WTC11 (cell line): Measurements from ENCODE around the gene PSKH1. TPM values are rescaled to one million over a fixed set of nuclear protein-coding genes. Genes with fewer than 3 reads are reported as not detected.

Experiments
- ATAC-seq: fragments of 200-7000 bp; cut with Tn5 transposase; 2 replicates; pipeline ENCODE4 v1.10.0; 2021; ENCODE audit warnings: mild to moderate bottlenecking, moderate library complexity
- CTCF ChIA-PET: fragments of 300-600 bp; sonication (Branson Sonifier 250); formaldehyde crosslinking; loops from one replicate; lab custom pipeline; 2021; ENCODE audit warnings: antibody characterized with exemption; lab: Charles Lee
- POLR2A ChIA-PET: fragments of 350-600 bp; sonication (Branson Sonifier 250); formaldehyde crosslinking; loops from one replicate; lab custom pipeline; 2021; ENCODE audit warnings: antibody characterized with exemption; lab: Charles Lee
- DNase-seq: peaks from one replicate; pipeline ENCODE4 v3.0.0; 2021; ENCODE audit warnings: low spot score
- H3K27ac Mint-ChIP-seq: 2 replicates; pipeline ENCODE4 v1.8.0; 2021; ENCODE audit warnings: mixed read lengths
- H3K27me3 Mint-ChIP-seq: 2 replicates; pipeline ENCODE4 v1.8.0; 2021; ENCODE audit warnings: low read depth, mild to moderate bottlenecking, moderate library complexity, mixed read lengths
- H3K36me3 Mint-ChIP-seq: 2 replicates; pipeline ENCODE4 v1.8.0; 2021; ENCODE audit warnings: mixed read lengths
- H3K4me1 Mint-ChIP-seq: 2 replicates; pipeline ENCODE4 v1.8.0; 2022; ENCODE audit warnings: mixed read lengths
- H3K4me3 Mint-ChIP-seq: 2 replicates; pipeline ENCODE4 v1.8.0; 2021; ENCODE audit warnings: mild to moderate bottlenecking, moderate library complexity, mixed read lengths
- H3K9me3 Mint-ChIP-seq: 2 replicates; pipeline ENCODE4 v1.8.0; 2021; ENCODE audit warnings: mixed read lengths
- ATF1 ChIP-seq: sonication (generic); formaldehyde crosslinking; IDR thresholded peaks from 2 replicates; pipeline ENCODE4 v1.8.1; 2023; ENCODE audit warnings: mild to moderate bottlenecking, moderate library complexity, missing genetic modification reagents
- CTCF ChIP-seq: fragments of 200-600 bp; IDR thresholded peaks from 2 replicates; pipeline ENCODE4 v1.8.0; 2022; ENCODE audit warnings: antibody characterized with exemption
- ELF4 ChIP-seq: sonication (generic); formaldehyde crosslinking; IDR thresholded peaks from 2 replicates; pipeline ENCODE4 v1.8.1; 2022; ENCODE audit warnings: low read depth, mild to moderate bottlenecking, moderate library complexity, missing genetic modification reagents
- GTF2I ChIP-seq: fragments of 250-450 bp; sonication (Bioruptor Pico); conservative IDR thresholded peaks from 2 replicates; pipeline ENCODE4 v1.4.0; 2021; ENCODE audit warnings: mild to moderate bottlenecking
- JAZF1 ChIP-seq: fragments of 250-450 bp; sonication (Bioruptor Pico); IDR thresholded peaks from 2 replicates; pipeline ENCODE4 v1.9.0; 2021; ENCODE audit warnings: moderate library complexity, mild to moderate bottlenecking, inconsistent platforms
- OVOL2 ChIP-seq: fragments of 250-450 bp; sonication (Bioruptor Pico); IDR thresholded peaks from 2 replicates; pipeline ENCODE4 v1.9.0; 2021; ENCODE audit warnings: mild to moderate bottlenecking, borderline replicate concordance
- PRRX2 ChIP-seq: fragments of 250-450 bp; sonication (Bioruptor Pico); IDR thresholded peaks from 2 replicates; pipeline ENCODE4 v1.8.0; 2021; ENCODE audit warnings: mild to moderate bottlenecking
- TCF7 ChIP-seq: sonication (generic); formaldehyde crosslinking; IDR thresholded peaks from 2 replicates; pipeline ENCODE4 v1.8.0; 2022; ENCODE audit warnings: mild to moderate bottlenecking, low read depth, missing genetic modification reagents, moderate library complexity
- TEAD1 ChIP-seq: sonication (generic); formaldehyde crosslinking; IDR thresholded peaks from 2 replicates; pipeline ENCODE4 v1.8.0; 2022; ENCODE audit warnings: mild to moderate bottlenecking, missing genetic modification reagents
- USF1 ChIP-seq: sonication (generic); formaldehyde crosslinking; IDR thresholded peaks from 2 replicates; pipeline ENCODE4 v1.8.0; 2022; ENCODE audit warnings: mild to moderate bottlenecking, missing genetic modification reagents
- ZBTB21 ChIP-seq: sonication (generic); formaldehyde crosslinking; IDR thresholded peaks from 2 replicates; pipeline ENCODE4 v1.8.1; 2023; ENCODE audit warnings: mild to moderate bottlenecking, missing genetic modification reagents, borderline replicate concordance
- ZNF138 ChIP-seq: sonication (generic); formaldehyde crosslinking; conservative IDR thresholded peaks from 2 replicates; pipeline ENCODE4 v1.8.1; 2022; ENCODE audit warnings: mild to moderate bottlenecking, moderate library complexity, missing genetic modification reagents
- ZNF423 ChIP-seq: fragments of 250-450 bp; sonication (Bioruptor Pico); IDR thresholded peaks from 2 replicates; pipeline ENCODE4 v2.1.2; 2022; ENCODE audit warnings: mild to moderate bottlenecking, moderate library complexity
- ZNF532 ChIP-seq: fragments of 250-450 bp; sonication (Bioruptor Pico); IDR thresholded peaks from 2 replicates; pipeline ENCODE4 v1.9.0; 2021; ENCODE audit warnings: mild to moderate bottlenecking, borderline replicate concordance
- total RNA-seq: library from RNA; stranded (reverse); gene quantifications from 3 replicates; pipeline ENCODE4 v1.2.3, GENCODE V29; 2021
- TF ChIP-seq, protein P1 (sequence below): sonication (generic); formaldehyde crosslinking; IDR thresholded peaks from 2 replicates; pipeline ENCODE4 v1.8.1; 2022; ENCODE audit warnings: missing genetic modification reagents, borderline replicate concordance
- TF ChIP-seq, protein P2 (sequence below): sonication (generic); formaldehyde crosslinking; IDR thresholded peaks from 2 replicates; pipeline ENCODE4 v1.8.0; 2022; ENCODE audit warnings: mild to moderate bottlenecking, missing genetic modification reagents

The PSKH1 gene
- total RNA-seq, 1 experiment from 2014 or later = 32.6 TPM

GRCh38 chr16:67964477-67965131 lies 71.5 kb downstream of the PSKH1 start:
- ChIA-PET POLR2A (no interaction called here), CTCF (interaction anchor here (0.5 to 3.2 kb wide), 6 partner anchors 17 to 292 kb away, joined by 3 to 25 read pairs (median 6); partner anchors contain the start of gene LCAT)
- ATAC-seq = no peak
- Mint-ChIP-seq H3K4me1 (peaks cover 41% of the 10 kb centered on the region), H3K27ac (peak overlapping the region; percentile 81), H3K9me3 (no peaks in the 10 kb centered on the region), H3K36me3 (peaks cover 36% of the 10 kb centered on the region)
- TF ChIP-seq TEAD1 (no peak), JAZF1 (CRISPR knock-in tag) (no peak), ZNF423 (CRISPR knock-in tag) (no peak), ELF4 (no peak), CTCF (no peak), ZNF138 (CRISPR knock-in tag) (no peak), ATF1 (CRISPR knock-in tag) (no peak), OVOL2 (CRISPR knock-in tag) (no peak), ZBTB21 (no peak), TCF7 (CRISPR knock-in tag) (no peak), USF1 (CRISPR knock-in tag) (no peak), PRRX2 (CRISPR knock-in tag) (no peak), ZNF532 (CRISPR knock-in tag) (no peak), GTF2I (no peak)
- TF ChIP-seq, protein P1, sequence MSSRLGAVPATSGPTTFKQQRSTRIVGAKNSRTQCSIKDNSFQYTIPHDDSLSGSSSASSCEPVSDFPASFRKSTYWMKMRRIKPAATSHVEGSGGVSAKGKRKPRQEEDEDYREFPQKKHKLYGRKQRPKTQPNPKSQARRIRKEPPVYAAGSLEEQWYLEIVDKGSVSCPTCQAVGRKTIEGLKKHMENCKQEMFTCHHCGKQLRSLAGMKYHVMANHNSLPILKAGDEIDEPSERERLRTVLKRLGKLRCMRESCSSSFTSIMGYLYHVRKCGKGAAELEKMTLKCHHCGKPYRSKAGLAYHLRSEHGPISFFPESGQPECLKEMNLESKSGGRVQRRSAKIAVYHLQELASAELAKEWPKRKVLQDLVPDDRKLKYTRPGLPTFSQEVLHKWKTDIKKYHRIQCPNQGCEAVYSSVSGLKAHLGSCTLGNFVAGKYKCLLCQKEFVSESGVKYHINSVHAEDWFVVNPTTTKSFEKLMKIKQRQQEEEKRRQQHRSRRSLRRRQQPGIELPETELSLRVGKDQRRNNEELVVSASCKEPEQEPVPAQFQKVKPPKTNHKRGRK (CRISPR knock-in tag) = no peak
- TF ChIP-seq, protein P2, sequence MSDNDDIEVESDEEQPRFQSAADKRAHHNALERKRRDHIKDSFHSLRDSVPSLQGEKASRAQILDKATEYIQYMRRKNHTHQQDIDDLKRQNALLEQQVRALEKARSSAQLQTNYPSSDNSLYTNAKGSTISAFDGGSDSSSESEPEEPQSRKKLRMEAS (CRISPR knock-in tag) = no peak
- TF ChIP-seq, all 79 proteins: peak for 0
- peaks cover 2% of the 10 kb centered on the region; the same call in 1 of the 2 replicates for H3K27me3 Mint-ChIP-seq
- DNase-seq = no peak
- H3K4me3 Mint-ChIP-seq = no peak overlapping the region
